Mesendoderm (in vitro differentiated cells): ENCODE results near the gene RHOT2. TPM values are rescaled to one million over a fixed set of nuclear protein-coding genes. Genes with fewer than 3 reads are reported as not detected.

Source experiments
- DNase-seq: peaks from one replicate; pipeline ENCODE4 v3.0.0; 2013
- H2AK5ac ChIP-seq: 2 replicates; pipeline ENCODE4 v1.6.1; 2013; ENCODE audit warnings: low read length, inconsistent platforms
- H2BK120ac ChIP-seq: 2 replicates; pipeline ENCODE4 v1.6.1; 2013; ENCODE audit warnings: low read depth, mild to moderate bottlenecking, low read length, moderate library complexity, mixed read lengths
- H2BK15ac ChIP-seq: replicated peaks from 2 replicates; pipeline ENCODE4 v1.6.1; 2013; ENCODE audit warnings: low read depth, mild to moderate bottlenecking, moderate library complexity
- H2BK5ac ChIP-seq: 2 replicates; pipeline ENCODE4 v1.6.1; 2013; ENCODE audit warnings: low read length, inconsistent platforms
- H3K18ac ChIP-seq: 2 replicates; pipeline ENCODE4 v1.6.1; 2013; ENCODE audit warnings: mild to moderate bottlenecking, low read length, mixed read lengths
- H3K23ac ChIP-seq: one replicate; pipeline ENCODE4 v1.6.1; 2013; ENCODE audit warnings: low read length
- H3K27ac ChIP-seq: 2 replicates; pipeline ENCODE4 v1.5.1; 2013; ENCODE audit warnings: low read depth, mild to moderate bottlenecking, inconsistent platforms, low read length, moderate library complexity
- H3K27me3 ChIP-seq: 2 replicates; pipeline ENCODE4 v1.6.1; 2013; ENCODE audit warnings: low read length, control low read depth, mild to moderate bottlenecking, inconsistent platforms; ENCODE audit not compliant: insufficient read depth, poor library complexity
- H3K36me3 ChIP-seq: 2 replicates; pipeline ENCODE4 v1.6.1; 2013; ENCODE audit warnings: low read length, inconsistent platforms; ENCODE audit not compliant: control insufficient read depth, insufficient read depth
- H3K4ac ChIP-seq: one replicate; pipeline ENCODE4 v1.6.1; 2013; ENCODE audit warnings: low read depth, mild to moderate bottlenecking, low read length, moderate library complexity
- H3K4me1 ChIP-seq: 2 replicates; pipeline ENCODE4 v1.6.1; 2013; ENCODE audit warnings: low read depth, low read length, inconsistent platforms; ENCODE audit not compliant: control insufficient read depth
- H3K4me2 ChIP-seq: 2 replicates; pipeline ENCODE4 v1.6.1; 2013; ENCODE audit warnings: low read length
- H3K4me3 ChIP-seq: 2 replicates; pipeline ENCODE4 v1.5.1; 2013; ENCODE audit warnings: mild to moderate bottlenecking, low read length
- H3K56ac ChIP-seq: one replicate; pipeline ENCODE4 v1.6.1; 2013; ENCODE audit warnings: low read length
- H3K79me1 ChIP-seq: 2 replicates; pipeline ENCODE4 v1.6.1; 2013; ENCODE audit warnings: low read length, inconsistent platforms
- H3K79me2 ChIP-seq: 2 replicates; pipeline ENCODE4 v1.6.1; 2013; ENCODE audit warnings: mild to moderate bottlenecking, low read length; ENCODE audit not compliant: control insufficient read depth, insufficient read depth
- H3K9ac ChIP-seq: 2 replicates; pipeline ENCODE4 v1.6.1; 2013; ENCODE audit warnings: low read length, inconsistent platforms
- H4K5ac ChIP-seq: one replicate; pipeline ENCODE4 v1.6.1; 2013; ENCODE audit warnings: low read length
- H4K8ac ChIP-seq: one replicate; pipeline ENCODE4 v1.6.1; 2013; ENCODE audit warnings: low read depth, mild to moderate bottlenecking, control low read depth, low read length, moderate library complexity
- WGBS: extraction: QIAGEN DNeasy Blood & Tissue Kit; methylation state at CpG from one replicate; pipeline ENCODE4 v1.1.7; 2013; ENCODE audit warnings: low lambda C conversion rate, missing lambda C conversion rate; ENCODE audit not compliant: insufficient coverage; ENCODE audit errors: extremely low coverage; 5-methylcytosine and 5-hydroxymethylcytosine counted together
- polyA plus RNA-seq, 2 experiments: library from polyadenylated mRNA; stranded (reverse); fragments of 200-250 nt; gene quantifications; one replicate each; pipeline ENCODE4 v1.2.3, GENCODE V29; 2013

Gene RHOT2
- 74.0 TPM for polyA plus RNA-seq (2013, experiment 1 of 2)
- 70.5 TPM for polyA plus RNA-seq (2013, experiment 2 of 2)

DNA sequence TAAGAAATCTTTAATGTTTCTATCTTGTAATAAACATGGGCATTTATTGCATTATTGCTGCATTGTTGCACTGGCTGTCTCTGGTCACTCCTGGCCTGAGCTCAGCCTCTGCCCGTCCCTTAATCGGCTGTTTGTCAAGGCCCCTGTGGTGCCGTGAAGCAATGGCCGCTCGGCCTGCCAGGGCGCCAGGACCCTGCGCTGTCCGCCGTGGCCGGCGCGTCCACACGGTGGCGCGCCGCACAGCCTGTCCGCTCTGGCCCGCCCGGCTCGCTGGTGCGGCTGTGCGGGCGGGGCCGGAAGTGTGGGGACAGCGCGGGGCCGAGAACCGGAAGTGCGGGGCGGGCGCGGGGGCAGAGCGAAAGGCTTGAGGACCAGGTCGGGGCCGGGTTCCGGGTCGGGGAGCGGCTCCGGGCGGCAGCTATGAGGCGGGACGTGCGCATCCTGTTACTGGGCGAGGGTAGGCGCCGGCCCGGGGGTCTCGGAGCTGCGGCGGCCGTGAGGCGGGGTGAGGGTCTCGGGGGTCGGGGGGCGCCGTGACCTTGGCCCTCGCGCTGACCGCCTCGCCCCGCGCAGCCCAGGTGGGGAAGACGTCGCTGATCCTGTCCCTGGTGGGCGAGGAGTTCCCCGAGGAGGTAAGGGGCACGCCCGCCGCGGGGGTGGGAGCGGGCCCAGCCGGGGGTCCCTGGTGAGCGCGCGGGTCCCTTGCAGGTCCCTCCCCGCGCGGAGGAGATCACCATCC is at the start of gene RHOT2:
Gene RHOT2 (plus strand): TSS at position 353 of the 739 bp plus-strand sequence. CDS start 68 bp downstream, at position 421.
- peaks cover 20% of the 10 kb centered on the region for H3K36me3 ChIP-seq
- H3K4me1 ChIP-seq = no peaks in the 10 kb centered on the region
- H3K27ac ChIP-seq = no peak within 1 kb of the TSS
- no peak within 1 kb of the TSS for H2BK120ac ChIP-seq
- H3K79me1 ChIP-seq = peaks cover 9% of the 10 kb centered on the region
- H3K4ac ChIP-seq = peak within 1 kb of the TSS; percentile 64
- peaks cover 12% of the 10 kb centered on the region for H3K79me2 ChIP-seq
- peak within 1 kb of the TSS; percentile 19 for H3K18ac ChIP-seq
- H3K4me3 ChIP-seq = peak within 1 kb of the TSS; percentile 88
- H4K8ac ChIP-seq = no peak within 1 kb of the TSS
- WGBS = no CpG with 5 or more reads among the region's 78 CpGs
- no peak within 1 kb of the TSS for H2BK5ac ChIP-seq
- H4K5ac ChIP-seq = no peak within 1 kb of the TSS
- peak within 1 kb of the TSS; percentile 24 for H3K23ac ChIP-seq
- no peaks in the 10 kb centered on the region for H3K27me3 ChIP-seq
- no peak within 1 kb of the TSS for H2BK15ac ChIP-seq
- peak within 1 kb of the TSS; percentile 94 for H3K9ac ChIP-seq
- DNase-seq = peak; percentile 95
- peak within 1 kb of the TSS; percentile 97 for H3K56ac ChIP-seq
- no peak within 1 kb of the TSS for H2AK5ac ChIP-seq
- peak within 1 kb of the TSS; percentile 39 for H3K4me2 ChIP-seq

DNA sequence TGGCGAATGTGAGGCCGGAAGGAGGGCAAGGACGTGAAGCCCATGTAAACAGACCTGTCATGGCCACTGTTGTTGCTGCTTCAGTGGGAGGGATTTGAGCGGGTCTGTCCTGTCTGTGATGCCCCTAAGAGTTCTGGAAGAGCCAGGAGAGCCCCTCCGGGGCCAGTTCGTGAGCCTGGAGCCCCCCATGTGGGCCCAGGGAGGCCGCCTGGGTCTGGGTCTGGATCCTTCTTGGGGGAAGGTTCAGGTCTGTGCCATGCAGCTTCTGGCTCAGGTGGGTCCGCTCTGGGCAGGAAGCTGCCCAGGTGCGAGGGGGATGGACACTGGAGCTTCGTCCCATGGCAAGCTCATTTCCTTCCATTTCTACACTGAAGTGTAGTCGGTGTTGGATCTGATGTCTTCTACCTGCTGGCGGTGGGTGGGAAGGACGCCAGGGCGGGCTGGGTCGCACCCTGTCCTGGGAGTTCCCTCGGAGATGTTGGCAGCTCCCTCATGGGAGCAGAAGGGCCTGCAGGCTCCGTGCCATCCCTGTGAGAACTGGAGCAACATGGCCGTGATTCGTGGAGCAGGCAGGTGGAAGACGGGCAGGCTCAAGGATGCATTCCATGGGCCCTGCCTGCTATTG is 48.3 kb upstream of the RHOT2 start:
- WGBS = no CpG with 5 or more reads among the region's 20 CpGs
- H3K27me3 ChIP-seq = no peaks in the 10 kb centered on the region

DNA sequence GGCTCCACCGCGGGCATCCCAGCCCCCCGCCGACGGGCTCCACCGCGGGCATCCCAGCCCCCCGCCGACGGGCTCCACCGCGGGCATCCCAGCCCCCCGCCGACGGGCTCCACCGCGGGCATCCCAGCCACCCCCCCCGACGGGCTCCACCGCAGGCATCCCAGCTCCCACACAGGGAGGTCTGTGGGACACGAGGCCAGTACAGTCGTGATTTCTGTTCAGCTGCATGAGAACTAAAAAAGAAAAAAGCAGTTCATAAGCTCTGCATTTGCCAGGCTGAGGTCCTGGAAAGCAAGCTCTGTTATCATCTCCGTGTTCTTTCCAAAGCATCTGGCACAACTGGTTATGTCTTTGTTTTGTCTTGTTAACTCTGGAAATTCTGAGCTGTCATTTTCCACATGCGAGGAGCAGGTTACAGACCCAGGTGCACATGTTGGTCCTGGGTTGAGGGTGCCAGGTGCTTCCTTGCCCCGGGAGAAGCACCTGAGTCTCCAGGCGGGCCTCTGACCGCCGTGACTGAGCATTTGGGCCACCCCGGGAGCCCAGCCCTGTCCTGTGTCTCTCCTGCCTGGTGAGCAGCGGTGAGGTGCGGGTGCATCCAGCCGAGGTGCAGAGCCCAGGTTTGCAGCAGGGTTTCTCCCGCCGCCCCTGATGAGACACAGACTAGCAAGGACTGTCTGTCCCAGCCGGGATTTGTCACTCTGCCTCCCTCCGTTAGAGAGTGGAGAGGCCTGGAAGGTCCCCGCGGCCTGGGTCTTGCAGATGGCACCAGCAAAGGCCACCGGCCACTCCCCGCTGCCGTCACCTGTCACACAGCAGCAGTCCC is 47.0 kb upstream of the RHOT2 start:
- no CpG with 5 or more reads among the region's 41 CpGs for WGBS
- H3K27ac ChIP-seq = no peak overlapping the region
- DNase-seq = no peak

More for the DNA sequence above, 48.3 kb upstream of the RHOT2 start:
- Histone ChIP-seq H2AK5ac (no peak overlapping the region), H3K4ac (no peak overlapping the region), H2BK120ac (no peak overlapping the region), H4K8ac (no peak overlapping the region), H3K4me3 (no peak overlapping the region), H3K4me2 (no peak overlapping the region), H3K18ac (no peak overlapping the region), H3K4me1 (no peaks in the 10 kb centered on the region), H3K36me3 (no peaks in the 10 kb centered on the region), H3K79me2 (no peaks in the 10 kb centered on the region), H2BK15ac (no peak overlapping the region), H4K5ac (no peak overlapping the region), H3K23ac (no peak overlapping the region), H3K27ac (no peak overlapping the region), H3K56ac (no peak overlapping the region), H3K9ac (no peak overlapping the region), H2BK5ac (no peak overlapping the region), H3K79me1 (peaks cover 2% of the 10 kb centered on the region)
- DNase-seq = no peak

DNA sequence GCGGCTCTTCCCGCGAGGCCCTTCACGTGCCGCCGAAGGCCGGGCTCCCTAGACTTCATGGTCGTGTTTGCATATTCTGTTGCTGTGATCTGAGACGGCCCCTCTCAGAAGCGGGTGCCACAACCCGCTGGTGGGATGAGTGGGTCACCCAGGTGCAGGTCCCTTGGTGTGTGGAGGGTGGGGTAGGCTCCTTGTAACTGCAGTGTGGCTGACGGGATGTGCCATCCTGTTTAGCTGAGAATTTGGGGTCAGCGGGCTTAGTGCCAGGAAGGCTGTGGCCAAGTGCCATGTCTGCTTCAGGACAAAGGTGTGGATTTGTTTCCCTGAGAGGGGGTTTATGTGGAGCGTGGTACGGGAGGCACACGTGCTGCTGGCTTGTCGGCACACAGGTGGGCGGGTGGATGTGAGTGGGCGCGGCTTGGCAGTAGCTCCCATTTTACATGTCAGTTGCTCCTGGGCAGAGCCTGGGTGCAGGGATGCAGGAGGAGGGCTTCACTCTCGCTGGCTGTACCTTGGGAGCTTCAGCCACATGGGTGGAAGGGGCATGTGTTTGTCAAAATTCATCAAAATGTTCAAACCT is 46.3 kb upstream of the RHOT2 start:
- no peaks in the 10 kb centered on the region for H3K36me3 ChIP-seq
- no peak overlapping the region for H3K27ac ChIP-seq
- H3K56ac ChIP-seq = peak overlapping the region; percentile 2
- DNase-seq = no peak
- no peaks in the 10 kb centered on the region for H3K79me1 ChIP-seq
- H2BK120ac ChIP-seq = no peak overlapping the region
- no peaks in the 10 kb centered on the region for H3K27me3 ChIP-seq
- H3K23ac ChIP-seq = no peak overlapping the region
- H3K4me2 ChIP-seq = no peak overlapping the region
- H2AK5ac ChIP-seq = no peak overlapping the region
- H2BK5ac ChIP-seq = no peak overlapping the region
- WGBS = no CpG with 5 or more reads among the region's 21 CpGs
- no peak overlapping the region for H3K18ac ChIP-seq
- H3K9ac ChIP-seq = no peak overlapping the region
- H3K79me2 ChIP-seq = no peaks in the 10 kb centered on the region
- H2BK15ac ChIP-seq = no peak overlapping the region
- no peak overlapping the region for H3K4ac ChIP-seq
- H4K5ac ChIP-seq = no peak overlapping the region
- H4K8ac ChIP-seq = no peak overlapping the region
- no peaks in the 10 kb centered on the region for H3K4me1 ChIP-seq
- no peak overlapping the region for H3K4me3 ChIP-seq

More for the DNA sequence above, 47.0 kb upstream of the RHOT2 start:
- no peak overlapping the region for H4K8ac ChIP-seq
- H3K18ac ChIP-seq = no peak overlapping the region
- H3K23ac ChIP-seq = no peak overlapping the region
- no peaks in the 10 kb centered on the region for H3K27me3 ChIP-seq
- no peaks in the 10 kb centered on the region for H3K79me2 ChIP-seq
- H3K4me3 ChIP-seq = no peak overlapping the region
- H3K36me3 ChIP-seq = no peaks in the 10 kb centered on the region
- no peak overlapping the region for H2BK15ac ChIP-seq
- H2BK120ac ChIP-seq = no peak overlapping the region
- no peak overlapping the region for H2BK5ac ChIP-seq
- H3K56ac ChIP-seq = no peak overlapping the region
- no peak overlapping the region for H4K5ac ChIP-seq
- H3K9ac ChIP-seq = no peak overlapping the region
- no peak overlapping the region for H3K4ac ChIP-seq
- H3K4me2 ChIP-seq = no peak overlapping the region
- H3K79me1 ChIP-seq = no peaks in the 10 kb centered on the region
- H3K4me1 ChIP-seq = no peaks in the 10 kb centered on the region
- H2AK5ac ChIP-seq = no peak overlapping the region

DNA sequence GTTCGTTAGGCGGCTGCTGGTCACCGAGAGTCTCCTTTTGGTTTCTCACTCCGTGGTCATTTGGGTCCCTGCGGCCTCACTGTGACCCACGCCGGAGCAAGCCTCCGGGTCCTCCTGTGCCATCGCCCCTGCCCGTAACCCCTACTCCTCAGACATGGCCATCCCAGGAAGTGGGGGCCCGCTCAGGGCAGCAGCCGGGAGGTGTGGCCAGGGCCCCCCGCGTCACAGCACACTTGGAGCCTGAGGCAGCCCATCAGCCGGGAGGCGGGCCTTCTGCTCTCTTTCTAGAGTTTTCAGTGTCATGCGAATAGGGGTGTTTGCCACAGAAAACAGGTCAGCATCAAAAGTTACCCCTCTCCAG is 45.0 kb upstream of the RHOT2 start:
- Histone ChIP-seq H3K4me1 (no peaks in the 10 kb centered on the region), H3K23ac (no peak overlapping the region), H2AK5ac (no peak overlapping the region), H2BK120ac (no peak overlapping the region), H4K5ac (no peak overlapping the region), H2BK15ac (no peak overlapping the region), H3K9ac (no peak overlapping the region), H3K36me3 (no peaks in the 10 kb centered on the region), H3K56ac (no peak overlapping the region), H3K18ac (no peak overlapping the region), H4K8ac (no peak overlapping the region), H3K79me2 (no peaks in the 10 kb centered on the region), H3K4me3 (no peak overlapping the region), H3K27ac (no peak overlapping the region), H3K4ac (no peak overlapping the region), H3K27me3 (no peaks in the 10 kb centered on the region), H3K4me2 (no peak overlapping the region), H3K79me1 (no peaks in the 10 kb centered on the region), H2BK5ac (no peak overlapping the region)
- WGBS = no CpG with 5 or more reads among the region's 17 CpGs
- DNase-seq = no peak
